Measurements from ENCODE around the gene C14orf132. TPM values are rescaled to one million over a fixed set of nuclear protein-coding genes. Genes with fewer than 3 reads are reported as not detected.

C14orf132 gene
- total RNA-seq, 1 experiment from 2014 or later, result 12.5 TPM

DNA sequence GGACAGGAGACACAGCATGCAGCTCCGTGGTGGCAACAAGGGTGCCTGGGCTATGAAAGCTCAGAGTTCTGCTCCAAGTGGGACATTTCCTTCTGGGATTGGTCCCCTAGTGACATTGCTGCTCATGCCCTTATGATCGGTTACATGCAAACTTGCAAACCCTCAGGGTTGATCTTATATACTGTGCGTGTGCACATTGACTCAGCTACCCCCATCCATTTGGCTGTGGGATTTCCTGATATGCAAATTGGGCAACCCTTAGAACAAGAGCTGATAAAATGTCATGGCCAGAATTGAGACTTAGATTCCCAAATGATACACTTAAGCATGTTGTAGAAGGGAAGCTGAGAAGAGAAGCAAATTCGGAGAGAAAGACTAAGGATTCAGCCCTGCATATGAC lies 92.7 kb downstream of the C14orf132 start:
- DNase-seq, result no peak
- no peaks in the 10 kb centered on the region for H3K36me3 ChIP-seq (replicated peaks; ENCODE audit: control insufficient read depth, insufficient read depth, low read length)
- no peak overlapping the region for H3K4me3 ChIP-seq (ENCODE audit: insufficient read depth, low read depth, low read length)
- no peaks in the 10 kb centered on the region; the same call in 1 of the 2 replicates for H3K27me3 ChIP-seq (ENCODE audit: control insufficient read depth, insufficient read depth, low read length)

DNA sequence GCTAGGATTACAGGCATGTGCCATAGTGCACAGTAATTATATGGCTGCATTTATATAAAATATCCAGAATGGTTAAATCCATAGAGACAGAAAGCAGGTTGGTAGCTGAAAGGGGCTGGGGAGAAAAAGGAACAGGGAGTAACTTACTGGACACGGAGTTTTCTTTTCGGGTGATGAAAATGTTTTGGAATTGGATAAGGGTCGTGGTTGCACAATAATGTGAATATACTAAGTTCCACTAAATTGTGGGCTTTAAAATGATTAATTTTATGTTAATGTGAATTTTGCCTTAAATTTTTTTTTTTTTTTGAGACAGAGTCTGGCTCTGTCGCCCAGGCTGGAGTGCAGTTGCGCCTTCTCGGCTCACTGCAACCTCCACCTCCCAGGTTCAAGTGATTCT lies 95.3 kb downstream of the C14orf132 start:
- Histone ChIP-seq H3K27me3 (ENCODE audit: control insufficient read depth, insufficient read depth, low read length) (no peaks in the 10 kb centered on the region; the same call in 1 of the 2 replicates), H3K4me3 (ENCODE audit: insufficient read depth, low read depth, low read length) (no peak overlapping the region), H3K36me3 (replicated peaks; ENCODE audit: control insufficient read depth, insufficient read depth, low read length) (no peaks in the 10 kb centered on the region)
- no peak for DNase-seq

DNA sequence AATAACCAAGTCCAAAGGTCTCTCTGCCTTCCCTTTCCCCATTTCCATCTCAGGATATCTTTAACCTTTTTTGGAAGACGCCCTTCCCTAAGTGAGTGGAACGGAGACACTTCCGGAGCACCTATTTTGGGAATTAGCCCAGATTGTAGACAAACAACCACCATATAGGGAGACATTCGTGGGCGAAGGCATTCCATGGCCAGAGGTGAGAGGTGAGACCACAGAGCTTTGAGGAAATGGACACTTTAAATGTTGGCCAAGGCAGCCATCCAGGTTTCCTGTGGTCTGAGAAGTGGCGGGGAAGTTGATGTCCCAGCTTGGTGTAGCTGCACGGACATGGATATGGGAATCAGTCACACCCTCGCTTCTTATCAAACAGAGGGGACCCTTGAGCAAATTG lies 96.1 kb downstream of the C14orf132 start:
- no peak for DNase-seq
- H3K4me3 ChIP-seq (ENCODE audit: insufficient read depth, low read depth, low read length), result no peak overlapping the region
- H3K36me3 ChIP-seq (replicated peaks; ENCODE audit: control insufficient read depth, insufficient read depth, low read length), result no peaks in the 10 kb centered on the region
- H3K27me3 ChIP-seq (ENCODE audit: control insufficient read depth, insufficient read depth, low read length), result no peaks in the 10 kb centered on the region

DNA sequence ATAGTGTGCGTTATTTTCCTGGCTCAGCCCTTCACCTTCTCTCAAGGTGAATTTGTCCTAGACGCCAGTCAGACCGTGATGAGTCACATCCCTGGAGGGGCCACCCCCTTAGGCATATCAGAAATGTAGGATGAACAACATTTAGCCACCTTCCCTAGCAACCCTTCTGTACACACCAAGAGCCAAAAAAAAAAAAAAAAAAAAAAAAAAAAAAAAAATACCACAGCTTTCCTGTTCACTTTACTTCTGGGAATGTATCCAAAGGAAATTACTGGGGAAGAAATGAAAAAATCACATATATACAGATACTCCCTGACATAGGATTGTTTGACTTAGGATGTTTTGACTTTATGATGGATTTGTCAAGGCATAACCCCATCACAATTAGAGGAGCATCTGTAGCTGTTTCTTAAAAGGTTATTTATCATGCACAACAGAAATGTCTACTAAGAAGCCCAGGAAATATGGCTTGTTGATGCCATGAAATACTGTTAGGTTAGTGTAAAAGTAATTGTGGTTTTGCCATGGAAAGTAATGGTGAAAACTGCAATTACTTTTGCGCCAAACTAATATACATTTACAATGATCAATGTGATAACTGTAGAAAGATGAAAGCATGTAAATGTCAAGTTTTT lies 97.3 kb downstream of the C14orf132 start:
- H3K36me3 ChIP-seq (replicated peaks; ENCODE audit: control insufficient read depth, insufficient read depth, low read length), result no peaks in the 10 kb centered on the region
- H3K4me3 ChIP-seq (ENCODE audit: insufficient read depth, low read depth, low read length), result no peak overlapping the region
- H3K27me3 ChIP-seq (ENCODE audit: control insufficient read depth, insufficient read depth, low read length), result no peaks in the 10 kb centered on the region
- DNase-seq, result no peak

DNA sequence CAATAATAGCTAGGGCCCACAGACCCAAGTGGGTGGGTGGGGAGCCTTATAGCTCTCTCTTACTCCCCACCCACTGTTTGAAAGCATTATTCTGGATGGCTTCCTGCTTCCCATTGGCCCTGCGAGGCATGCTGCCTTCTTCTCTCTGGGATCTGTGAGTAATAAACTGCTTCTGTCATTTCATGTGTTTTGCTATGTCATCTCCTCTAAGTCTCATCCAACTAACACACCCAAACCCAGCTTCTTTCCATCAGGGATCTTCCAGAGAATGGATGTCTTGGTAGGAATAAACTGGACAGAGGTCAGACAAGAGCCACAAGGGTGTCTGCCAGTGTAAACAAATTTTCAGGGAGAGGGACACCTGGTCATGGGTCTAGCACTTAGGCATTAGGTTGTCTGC lies 99.1 kb downstream of the C14orf132 start:
- Histone ChIP-seq H3K4me3 (ENCODE audit: insufficient read depth, low read depth, low read length) (no peak overlapping the region), H3K36me3 (replicated peaks; ENCODE audit: control insufficient read depth, insufficient read depth, low read length) (no peaks in the 10 kb centered on the region), H3K27me3 (ENCODE audit: control insufficient read depth, insufficient read depth, low read length) (no peaks in the 10 kb centered on the region)
- no peak for DNase-seq

DNA sequence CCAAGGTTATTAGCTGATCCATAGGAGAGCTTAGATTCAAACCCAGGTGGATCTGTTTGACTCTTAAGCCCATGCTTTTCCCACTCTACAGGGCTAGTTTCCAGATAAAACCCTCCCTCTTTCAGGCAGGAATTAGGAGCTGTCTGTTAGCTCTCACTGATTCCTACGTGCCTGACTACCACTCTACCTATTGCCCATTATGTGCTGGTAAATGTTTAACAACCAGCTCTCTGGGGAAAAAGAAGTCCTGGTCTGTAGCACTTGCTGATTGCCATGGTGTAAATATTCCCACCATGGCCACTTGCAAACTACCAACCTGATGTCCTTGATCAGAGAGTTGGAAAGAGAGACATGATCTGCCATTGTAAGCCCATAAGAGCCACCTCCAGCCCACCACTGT lies 100.0 kb downstream of the C14orf132 start:
- Histone ChIP-seq H3K4me3 (ENCODE audit: insufficient read depth, low read depth, low read length) (no peak overlapping the region), H3K36me3 (replicated peaks; ENCODE audit: control insufficient read depth, insufficient read depth, low read length) (no peaks in the 10 kb centered on the region), H3K27me3 (ENCODE audit: control insufficient read depth, insufficient read depth, low read length) (no peaks in the 10 kb centered on the region)
- no peak for DNase-seq

DNA sequence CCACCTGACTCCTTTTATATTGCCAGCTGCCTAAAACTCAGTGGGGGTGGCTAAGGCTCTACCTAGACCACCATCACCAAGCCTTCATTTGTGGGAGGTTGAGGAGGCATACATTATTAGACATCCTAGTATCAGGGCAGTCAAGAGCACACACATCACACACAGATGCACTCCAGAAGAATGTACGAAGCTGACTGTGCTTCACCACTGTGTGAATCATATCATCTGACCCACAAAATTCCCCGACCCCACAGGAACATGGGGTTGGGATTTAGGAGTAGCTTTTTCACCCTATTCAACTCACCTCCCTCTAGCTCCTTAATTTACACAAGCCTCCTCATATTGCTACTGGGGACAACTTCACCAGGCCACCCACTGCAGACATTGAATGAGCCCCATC lies 100.7 kb downstream of the C14orf132 start:
- Histone ChIP-seq H3K27me3 (ENCODE audit: control insufficient read depth, insufficient read depth, low read length) (no peaks in the 10 kb centered on the region), H3K36me3 (replicated peaks; ENCODE audit: control insufficient read depth, insufficient read depth, low read length) (no peaks in the 10 kb centered on the region), H3K4me3 (ENCODE audit: insufficient read depth, low read depth, low read length) (no peak overlapping the region)
- DNase-seq, result no peak

DNA sequence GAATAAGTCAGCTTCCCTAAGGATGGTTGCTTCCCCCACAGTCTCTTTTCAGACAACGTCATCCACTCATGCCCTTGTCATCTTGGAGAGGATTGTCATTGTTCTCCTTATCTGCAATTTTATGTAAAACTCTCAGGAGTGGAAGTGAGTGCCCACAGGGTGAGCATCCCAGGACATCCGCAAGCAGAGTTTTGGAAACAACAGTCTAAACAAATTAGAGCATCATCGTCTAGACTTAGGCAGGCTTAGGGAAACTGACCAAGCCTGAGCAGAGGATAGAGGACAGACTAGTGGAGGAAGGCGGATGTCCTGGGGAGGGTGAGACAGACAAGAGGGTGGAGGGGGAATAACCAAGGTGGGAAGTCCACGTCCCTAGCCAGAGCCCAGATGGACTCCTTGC lies 101.8 kb downstream of the C14orf132 start:
- Histone ChIP-seq H3K4me3 (ENCODE audit: insufficient read depth, low read depth, low read length) (no peak overlapping the region), H3K36me3 (replicated peaks; ENCODE audit: control insufficient read depth, insufficient read depth, low read length) (no peaks in the 10 kb centered on the region), H3K27me3 (ENCODE audit: control insufficient read depth, insufficient read depth, low read length) (no peaks in the 10 kb centered on the region)
- DNase-seq, result no peak

Other genes with a start within 250 kb of the C14orf132 start
- 14.9 and 21.7 TPM in 2 replicates for gene TUNAR, start 162.5 kb upstream of the C14orf132 start, total RNA-seq (2014; rRNA removed; shearing (Covaris generic))
- 1.3 and 3.0 TPM in 2 replicates for gene BDKRB2, start 165.5 kb downstream of the C14orf132 start, total RNA-seq (2014; rRNA removed; shearing (Covaris generic))
- 0.41 and 1.4 TPM in 2 replicates for gene BDKRB1, start 216.8 kb downstream of the C14orf132 start, total RNA-seq (2014; rRNA removed; shearing (Covaris generic))

All from H7 (cell line).